ENCODE data around the gene LMBR1L. TPM values are rescaled to one million over a fixed set of nuclear protein-coding genes. Genes with fewer than 3 reads are reported as not detected.

LMBR1L gene
- total RNA-seq, 1 donor from 2014 or later = 74.2 TPM

DNA sequence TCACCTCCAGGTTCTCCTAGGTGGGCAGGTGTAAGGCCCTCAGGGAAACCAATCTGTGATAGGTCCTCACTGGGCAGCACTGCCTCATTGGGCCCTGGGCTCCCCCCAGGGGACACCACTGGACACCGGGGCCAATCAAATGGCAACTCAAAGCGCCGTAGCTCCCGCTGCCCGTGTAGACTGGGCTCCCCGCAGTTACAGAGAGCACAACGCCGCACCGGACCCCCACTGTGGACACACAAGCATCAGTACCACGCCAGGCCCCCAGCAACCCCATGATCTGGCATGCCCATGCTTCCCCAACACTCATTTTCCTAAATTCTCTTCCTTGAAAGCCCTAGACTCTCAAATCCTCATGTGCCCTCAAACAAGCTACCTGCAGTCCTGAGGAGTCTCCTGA, 56.1 kb downstream of the LMBR1L start:
- peaks cover 56 to 57% of the 10 kb centered on the region in 2 donors for H3K36me3 ChIP-seq
- TF ChIP-seq, protein P1, sequence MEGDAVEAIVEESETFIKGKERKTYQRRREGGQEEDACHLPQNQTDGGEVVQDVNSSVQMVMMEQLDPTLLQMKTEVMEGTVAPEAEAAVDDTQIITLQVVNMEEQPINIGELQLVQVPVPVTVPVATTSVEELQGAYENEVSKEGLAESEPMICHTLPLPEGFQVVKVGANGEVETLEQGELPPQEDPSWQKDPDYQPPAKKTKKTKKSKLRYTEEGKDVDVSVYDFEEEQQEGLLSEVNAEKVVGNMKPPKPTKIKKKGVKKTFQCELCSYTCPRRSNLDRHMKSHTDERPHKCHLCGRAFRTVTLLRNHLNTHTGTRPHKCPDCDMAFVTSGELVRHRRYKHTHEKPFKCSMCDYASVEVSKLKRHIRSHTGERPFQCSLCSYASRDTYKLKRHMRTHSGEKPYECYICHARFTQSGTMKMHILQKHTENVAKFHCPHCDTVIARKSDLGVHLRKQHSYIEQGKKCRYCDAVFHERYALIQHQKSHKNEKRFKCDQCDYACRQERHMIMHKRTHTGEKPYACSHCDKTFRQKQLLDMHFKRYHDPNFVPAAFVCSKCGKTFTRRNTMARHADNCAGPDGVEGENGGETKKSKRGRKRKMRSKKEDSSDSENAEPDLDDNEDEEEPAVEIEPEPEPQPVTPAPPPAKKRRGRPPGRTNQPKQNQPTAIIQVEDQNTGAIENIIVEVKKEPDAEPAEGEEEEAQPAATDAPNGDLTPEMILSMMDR (IDR thresholded peaks at IDR 0.05) = no peak
- no peak overlapping the region for H3K27ac ChIP-seq
- intact Hi-C loops (cut with DNase I) = no loop called here
- H3K4me1 ChIP-seq = peaks cover 8 to 31% of the 10 kb centered on the region in 2 donors
- no peak for DNase-seq (ENCODE audit: low spot score in 2 of 2)
- H3K9me3 ChIP-seq = no peaks in the 10 kb centered on the region
- H3K27me3 ChIP-seq = no peaks in the 10 kb centered on the region
- H3K4me3 ChIP-seq = no peak overlapping the region

DNA sequence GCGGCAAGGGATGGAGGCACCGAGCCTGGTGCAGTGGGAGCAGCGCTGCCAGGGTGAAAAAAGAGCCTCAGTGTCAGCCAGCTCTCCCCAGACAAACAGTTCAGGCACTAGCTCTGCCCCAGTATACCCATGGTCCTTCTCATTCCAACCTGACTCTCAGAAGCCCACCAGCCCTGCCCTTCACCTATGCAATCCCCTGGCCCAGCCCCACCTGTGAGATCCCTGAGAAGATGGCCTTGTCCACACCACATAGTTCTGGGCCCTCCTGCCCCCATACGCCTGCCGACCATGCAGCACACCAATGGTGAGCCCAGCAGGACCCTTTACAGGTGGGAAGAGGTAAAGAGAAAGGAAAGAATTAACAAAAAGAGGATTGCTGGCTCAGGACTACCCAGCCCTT, 56.6 kb downstream of the LMBR1L start:
- H3K36me3 ChIP-seq = peaks cover 59 to 60% of the 10 kb centered on the region in 2 donors
- intact Hi-C loops (cut with DNase I) = no loop called here

DNA sequence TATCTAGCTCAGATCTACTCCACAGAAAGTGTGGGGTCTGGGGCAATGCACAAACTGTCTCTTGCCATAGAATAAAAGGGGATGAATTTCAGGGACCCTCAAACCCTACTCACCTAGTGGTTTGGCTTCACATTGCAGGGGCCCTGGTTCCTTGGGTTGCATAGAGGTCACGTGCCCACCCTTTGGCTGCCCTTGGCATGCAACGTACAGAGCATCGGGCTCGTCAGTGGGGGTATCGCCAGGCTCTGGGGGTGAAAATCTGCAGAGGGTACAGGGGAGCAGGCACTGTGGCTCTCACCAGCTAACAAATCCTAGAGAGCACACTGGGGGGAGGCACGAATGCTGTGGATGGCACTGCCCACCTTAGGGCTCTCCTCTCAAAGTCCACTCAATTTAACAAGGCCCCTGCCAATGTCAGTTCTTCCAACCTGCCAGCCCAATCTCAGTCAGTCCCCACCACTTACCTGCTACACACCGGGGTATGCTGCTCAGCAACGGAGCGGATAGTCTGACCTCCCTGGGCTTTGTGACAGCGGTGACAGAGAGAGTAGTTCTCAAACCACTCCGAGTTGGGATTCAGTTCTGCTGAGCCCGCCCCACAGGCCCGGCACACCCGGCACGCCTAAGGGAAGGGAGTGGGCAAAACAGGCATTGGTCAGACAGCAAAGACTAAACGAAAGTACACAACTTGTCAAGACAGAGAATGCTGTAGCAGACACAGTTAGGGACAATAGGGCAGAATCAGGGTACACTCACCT, 58.0 kb downstream of the LMBR1L start:
- DNase-seq (ENCODE audit: low spot score in 2 of 2) = no peak
- intact Hi-C loops (cut with DNase I) = no loop called here
- TF ChIP-seq, protein P1 (IDR thresholded peaks at IDR 0.05) = no peak

More for the DNA sequence above, 56.6 kb downstream of the LMBR1L start:
- Histone ChIP-seq H3K9me3 (no peaks in the 10 kb centered on the region), H3K4me1 (peaks cover 8 to 31% of the 10 kb centered on the region in 2 donors), H3K4me3 (no peak overlapping the region), H3K27ac (no peak overlapping the region), H3K27me3 (no peaks in the 10 kb centered on the region)
- TF ChIP-seq, protein P1 (IDR thresholded peaks at IDR 0.05) = no peak
- DNase-seq (ENCODE audit: low spot score in 2 of 2) = no peak

DNA sequence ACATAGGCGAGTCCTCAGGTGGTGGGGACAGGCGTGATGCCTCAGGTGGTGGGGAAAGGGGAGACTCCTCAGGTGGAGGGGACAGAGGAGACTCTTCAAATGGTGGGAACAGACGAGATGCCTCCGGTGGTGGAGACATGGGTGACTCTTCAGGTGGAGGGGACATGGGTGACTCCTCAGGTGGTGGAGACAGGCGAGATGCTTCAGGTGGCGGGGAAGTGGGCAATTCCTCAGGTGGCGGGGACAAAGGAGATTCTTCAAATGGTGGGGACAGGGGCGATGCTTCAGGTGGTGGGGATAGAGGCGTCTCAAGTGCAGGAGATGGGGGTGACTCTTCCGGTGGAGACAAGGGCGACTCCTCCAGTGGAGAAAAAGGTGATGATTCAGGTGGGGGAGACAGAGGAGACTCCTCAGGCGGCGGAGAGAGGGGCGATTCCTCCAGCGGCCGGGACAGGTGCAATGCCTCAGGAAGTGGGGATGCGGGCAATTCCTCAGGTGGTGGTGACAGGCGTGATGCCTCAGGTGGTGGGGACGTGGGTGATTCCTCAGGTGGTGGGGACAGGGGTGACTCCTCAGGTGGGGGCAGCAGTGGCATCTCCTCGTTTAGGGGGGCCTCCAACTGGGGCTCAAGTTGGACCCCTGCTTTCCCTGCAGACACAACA, 58.7 kb downstream of the LMBR1L start:
- Histone ChIP-seq H3K36me3 (peaks cover 81 to 82% of the 10 kb centered on the region in 2 donors), H3K4me3 (no peak overlapping the region), H3K9me3 (no peaks in the 10 kb centered on the region), H3K27me3 (no peaks in the 10 kb centered on the region), H3K27ac (no peak overlapping the region), H3K4me1 (peaks cover under 1 to 14% of the 10 kb centered on the region in 2 donors)
- TF ChIP-seq, protein P1 (IDR thresholded peaks at IDR 0.05) = no peak
- intact Hi-C loops (cut with DNase I) = no loop called here
- no peak for DNase-seq (ENCODE audit: low spot score in 2 of 2)

More for the DNA sequence above, 58.0 kb downstream of the LMBR1L start:
- no peaks in the 10 kb centered on the region for H3K9me3 ChIP-seq
- no peak overlapping the region for H3K27ac ChIP-seq
- peaks cover 5 to 20% of the 10 kb centered on the region in 2 donors for H3K4me1 ChIP-seq
- H3K36me3 ChIP-seq = peaks cover 73 to 75% of the 10 kb centered on the region in 2 donors
- H3K4me3 ChIP-seq = no peak overlapping the region
- no peaks in the 10 kb centered on the region for H3K27me3 ChIP-seq

DNA sequence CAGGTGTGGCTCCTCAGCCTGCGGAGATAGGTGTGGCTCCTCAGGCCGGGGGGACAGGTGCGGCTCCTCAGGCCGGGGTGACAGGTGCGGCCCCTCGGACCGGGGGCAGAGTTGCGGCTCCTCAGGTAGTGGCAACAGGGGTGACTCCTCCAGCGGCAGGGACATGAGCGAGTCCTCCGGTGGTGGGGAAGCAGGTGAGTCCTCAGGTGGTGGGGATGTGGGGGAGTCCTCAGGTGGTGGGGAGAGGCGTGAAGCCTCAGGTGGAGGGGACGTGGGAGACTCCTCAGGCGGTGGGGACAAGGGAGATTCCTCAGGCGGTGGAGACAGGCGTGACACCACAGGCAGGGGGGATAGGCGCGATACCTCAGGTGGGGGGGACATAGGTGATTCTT, 59.3 kb downstream of the LMBR1L start:
- Histone ChIP-seq H3K36me3 (peaks cover 86 to 87% of the 10 kb centered on the region in 2 donors), H3K9me3 (no peaks in the 10 kb centered on the region), H3K4me3 (no peak overlapping the region), H3K4me1 (peaks cover 0 to 14% of the 10 kb centered on the region in 2 donors), H3K27ac (no peak overlapping the region), H3K27me3 (no peaks in the 10 kb centered on the region)
- TF ChIP-seq, protein P1 (IDR thresholded peaks at IDR 0.05) = no peak
- intact Hi-C loops (cut with DNase I) = no loop called here
- no peak for DNase-seq (ENCODE audit: low spot score in 2 of 2)

All from ascending aorta (tissue), 2 donors.